ENCODE measurements around the gene NEK10. TPM values are rescaled to one million over a fixed set of nuclear protein-coding genes. Genes with fewer than 3 reads are reported as not detected.

Gene NEK10
- total and polyA plus RNA-seq, 2 donors (not counting 1 experiment from before 2014, with no cell fraction given) = 0.49 to 0.55 TPM

GRCh38 chr3:27138005-27138404 lies 231.2 kb downstream of the NEK10 start:
- ChIA-PET POLR2A (no interaction called here), CTCF (interaction anchor here (0.9 to 2.0 kb wide), 2 partner anchors 9 kb away, joined by 3 to 5 read pairs; no protein-coding TSS in a partner anchor)
- H3K9ac ChIP-seq (ENCODE audit: low read length) = no peak overlapping the region
- peaks cover 0 to 3% (median 0%) of the 10 kb centered on the region in 3 donors for H3K9me3 ChIP-seq (ENCODE audit: control extremely low read depth in 1 of 3, control insufficient read depth in 2 of 3, insufficient read depth in 1 of 3, low read length in 2 of 3)
- H3K4me1 ChIP-seq (ENCODE audit: control insufficient read depth in 2 of 2, insufficient read depth in 2 of 2, low read length in 2 of 2) = no peaks in the 10 kb centered on the region
- no peak for TF ChIP-seq CTCF (IDR thresholded peaks at IDR 0.05)
- no peak for TF ChIP-seq EZH2 (IDR thresholded peaks at IDR 0.05; ENCODE audit: borderline replicate concordance, insufficient read depth, low read depth, low read length, poor library complexity, severe bottlenecking)
- H2AFZ ChIP-seq (ENCODE audit: insufficient read depth, low read depth, low read length, poor library complexity, severe bottlenecking) = no peak overlapping the region
- DNase-seq = no peak
- H3K27me3 ChIP-seq (replicated peaks in 1 of 4; ENCODE audit: control extremely low read depth in 1 of 4, control insufficient read depth in 3 of 4, insufficient read depth in 4 of 4, low read length in 3 of 4) = no peaks in the 10 kb centered on the region
- intact Hi-C loops (cut with micrococcal nuclease) = no loop called here
- no peak for ATAC-seq (ENCODE audit: low read depth)
- H3K27me3 Mint-ChIP-seq = peaks cover 15% of the 10 kb centered on the region
- H3K79me2 ChIP-seq (ENCODE audit: control insufficient read depth, insufficient read depth, low read length) = no peaks in the 10 kb centered on the region
- no peak overlapping the region for H3K4me3 Mint-ChIP-seq
- H3K27ac Mint-ChIP-seq = no peak overlapping the region
- 89% methylated on average over 3 of the region's 4 CpGs for WGBS (ENCODE audit: insufficient coverage)
- H3K4me1 Mint-ChIP-seq = no peaks in the 10 kb centered on the region
- H3K27ac ChIP-seq (ENCODE audit: low read length in 2 of 2) = no peak overlapping the region
- no peak overlapping the region for H3K4me3 ChIP-seq (ENCODE audit: control extremely low read depth in 1 of 5, extremely low read depth in 1 of 5, insufficient read depth in 1 of 5, low read depth in 2 of 5, low read length in 4 of 5)
- H3K4me2 ChIP-seq (replicated peaks; ENCODE audit: low read depth, low read length, poor library complexity, severe bottlenecking) = no peak overlapping the region
- peaks cover 3% of the 10 kb centered on the region for H3K9me3 Mint-ChIP-seq (ENCODE audit: insufficient read depth)
- H4K20me1 ChIP-seq (ENCODE audit: control insufficient read depth, insufficient read depth, low read length, poor library complexity, severe bottlenecking) = no peaks in the 10 kb centered on the region
- H3K36me3 ChIP-seq (replicated peaks in 1 of 2; ENCODE audit: control extremely low read depth in 1 of 2, control insufficient read depth in 1 of 2, extremely low read depth in 1 of 2, insufficient read depth in 2 of 2, low read length in 1 of 2) = no peaks in the 10 kb centered on the region

DNA sequence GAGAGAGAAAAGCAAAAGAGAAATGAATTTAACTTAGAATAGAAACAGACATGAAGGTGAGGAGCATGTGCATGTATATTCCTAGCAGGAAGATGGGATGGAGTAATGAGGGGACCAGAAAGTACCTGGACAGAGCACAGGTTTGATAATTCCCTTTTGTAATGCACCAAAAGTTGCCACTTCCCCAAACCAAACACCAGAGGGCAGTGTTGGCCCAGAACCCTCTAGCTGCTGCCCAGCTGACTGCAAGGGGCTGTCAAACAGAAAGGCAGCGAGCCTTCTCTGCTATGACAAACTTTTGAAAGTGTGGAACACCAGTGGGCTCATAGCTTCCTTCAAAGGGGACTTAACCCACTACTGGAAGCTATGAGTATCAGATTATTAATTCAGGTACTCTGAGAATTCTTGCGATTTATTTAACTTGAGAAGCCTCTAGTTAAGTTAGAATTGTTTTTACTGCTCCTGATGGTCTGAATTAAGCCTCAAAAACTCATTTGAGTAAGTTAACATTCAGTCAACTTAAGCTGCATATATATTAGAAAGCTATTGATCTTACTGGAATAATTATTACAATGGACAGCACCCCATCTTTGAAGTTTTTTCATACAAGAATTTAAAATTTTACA lies 234.9 kb downstream of the NEK10 start:
- Mint-ChIP-seq H3K4me3 (no peak overlapping the region), H3K4me1 (no peaks in the 10 kb centered on the region), H3K27me3 (peaks cover 12% of the 10 kb centered on the region), H3K9me3 (ENCODE audit: insufficient read depth) (no peaks in the 10 kb centered on the region), H3K27ac (no peak overlapping the region)
- H4K20me1 ChIP-seq (ENCODE audit: control insufficient read depth, insufficient read depth, low read length, poor library complexity, severe bottlenecking) = no peaks in the 10 kb centered on the region
- TF ChIP-seq EZH2 (IDR thresholded peaks at IDR 0.05; ENCODE audit: borderline replicate concordance, insufficient read depth, low read depth, low read length, poor library complexity, severe bottlenecking) = no peak
- peak; percentile 94 for TF ChIP-seq CTCF (IDR thresholded peaks at IDR 0.05)
- H3K36me3 ChIP-seq (replicated peaks in 1 of 2; ENCODE audit: control extremely low read depth in 1 of 2, control insufficient read depth in 1 of 2, extremely low read depth in 1 of 2, insufficient read depth in 2 of 2, low read length in 1 of 2) = no peaks in the 10 kb centered on the region
- H3K4me3 ChIP-seq (ENCODE audit: control extremely low read depth in 1 of 5, extremely low read depth in 1 of 5, insufficient read depth in 1 of 5, low read depth in 2 of 5, low read length in 4 of 5) = no peak overlapping the region
- H3K9me3 ChIP-seq (ENCODE audit: control extremely low read depth in 1 of 3, control insufficient read depth in 2 of 3, insufficient read depth in 1 of 3, low read length in 2 of 3) = no peaks in the 10 kb centered on the region
- no CpG with 5 or more reads among the region's 2 CpGs for WGBS (ENCODE audit: insufficient coverage)
- CTCF ChIA-PET = interaction anchor here (0.7 to 2.8 kb wide), 15 partner anchors 8 to 1203 kb away, joined by 3 to 17 read pairs (median 3); no protein-coding TSS in a partner anchor
- H3K4me2 ChIP-seq (replicated peaks; ENCODE audit: low read depth, low read length, poor library complexity, severe bottlenecking) = no peak overlapping the region
- intact Hi-C loops (cut with micrococcal nuclease) = no loop called here
- H3K9ac ChIP-seq (ENCODE audit: low read length) = no peak overlapping the region
- no peaks in the 10 kb centered on the region for H3K4me1 ChIP-seq (ENCODE audit: control insufficient read depth in 2 of 2, insufficient read depth in 2 of 2, low read length in 2 of 2)
- H3K27me3 ChIP-seq (replicated peaks in 1 of 4; ENCODE audit: control extremely low read depth in 1 of 4, control insufficient read depth in 3 of 4, insufficient read depth in 4 of 4, low read length in 3 of 4) = no peaks in the 10 kb centered on the region
- peak; percentile 76 for ATAC-seq (ENCODE audit: low read depth)
- peak; percentile 65 for DNase-seq
- H2AFZ ChIP-seq (ENCODE audit: insufficient read depth, low read depth, low read length, poor library complexity, severe bottlenecking) = no peak overlapping the region
- no peaks in the 10 kb centered on the region for H3K79me2 ChIP-seq (ENCODE audit: control insufficient read depth, insufficient read depth, low read length)
- H3K27ac ChIP-seq (ENCODE audit: low read length in 2 of 2) = no peak overlapping the region
- POLR2A ChIA-PET = no interaction called here

All from B cell (primary cell).